Activated naive CD4-positive, alpha-beta T cell treated with anti-CD3 and anti-CD28 coated beads, Interleukin-2, amount 10 ng/mL, durations not matched to agents 7 days and 5 days (primary cell): ENCODE measurements around the gene RAB2B.
A peak's percentile ranks its signal among the peaks of the same experiment; 100 is the strongest.
"Not testable (repeated sequence)": the region's sequence is repeated elsewhere in the genome, so short reads cannot be mapped to it uniquely, and the experiment has no call there.

Source experiments
- CTCF ChIA-PET: fragments of 350-600 bp; sonication (Branson Sonifier 250); formaldehyde crosslinking; loops from one replicate; lab custom pipeline; 2021; ENCODE audit warnings: antibody characterized with exemption; lab: Charles Lee
- DNase-seq: peaks from one replicate; pipeline ENCODE4 v3.0.0-alpha.2; 2020
- H3K27ac Mint-ChIP-seq: one replicate; pipeline ENCODE4 v1.8.0; 2021; ENCODE audit warnings: mild to moderate bottlenecking, moderate library complexity, mixed read lengths
- H3K27me3 Mint-ChIP-seq: one replicate; pipeline ENCODE4 v1.8.0; 2021; ENCODE audit warnings: mild to moderate bottlenecking, mixed read lengths
- H3K36me3 Mint-ChIP-seq: one replicate; pipeline ENCODE4 v1.8.0; 2021; ENCODE audit warnings: mixed read lengths
- H3K4me1 Mint-ChIP-seq: one replicate; pipeline ENCODE4 v1.8.0; 2021; ENCODE audit warnings: mixed read lengths
- H3K4me3 Mint-ChIP-seq: one replicate; pipeline ENCODE4 v1.8.0; 2021; ENCODE audit warnings: mild to moderate bottlenecking, moderate library complexity, mixed read lengths
- H3K9me3 Mint-ChIP-seq: one replicate; pipeline ENCODE4 v1.8.0; 2021; ENCODE audit warnings: mixed read lengths

The RAB2B gene

DNA sequence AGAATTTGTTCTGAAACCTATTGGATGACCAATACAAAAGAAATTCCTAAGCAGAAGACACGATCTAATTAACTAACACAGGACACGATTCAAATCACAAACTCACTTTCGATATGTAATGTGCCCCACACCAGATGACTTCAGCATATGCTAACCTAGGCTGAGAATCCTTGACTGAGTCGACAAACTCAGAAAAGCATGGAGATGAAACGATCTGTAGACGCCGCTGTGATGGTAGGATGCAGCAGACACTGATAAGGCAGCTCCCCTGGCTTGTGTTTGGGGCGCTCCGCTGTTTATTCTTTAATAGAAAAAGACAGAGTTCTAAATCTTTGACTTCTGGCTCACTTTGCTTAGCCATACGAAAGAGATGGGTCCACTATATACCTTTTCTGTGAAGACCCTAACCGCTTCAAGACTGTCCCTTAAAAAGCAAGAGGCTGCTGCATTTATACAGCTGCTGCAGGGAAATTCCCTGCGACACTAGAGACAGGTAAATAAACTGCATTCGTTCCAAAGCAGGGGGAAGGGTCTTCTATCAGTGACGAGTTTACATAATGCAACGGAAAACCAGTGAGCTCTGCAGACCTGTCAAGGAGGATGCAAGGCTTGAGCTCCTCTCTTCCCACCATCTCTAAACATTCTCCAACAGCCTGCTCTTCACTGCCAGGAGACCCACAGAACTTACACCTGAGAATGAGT lies 21.8 kb downstream of the RAB2B start:
- CTCF ChIA-PET: interaction anchor here (0.6 to 2.5 kb wide), 7 partner anchors 10 to 44 kb away, joined by 3 to 17 read pairs (median 3); partner anchors contain the start of genes RAB2B and TOX4
- peak overlapping the region; percentile 99 for H3K27ac Mint-ChIP-seq
- H3K4me3 Mint-ChIP-seq: peak overlapping the region; percentile 93
- H3K27me3 Mint-ChIP-seq: no peaks in the 10 kb centered on the region
- peaks cover 46% of the 10 kb centered on the region for H3K4me1 Mint-ChIP-seq
- H3K9me3 Mint-ChIP-seq: no peaks in the 10 kb centered on the region
- peaks cover 29% of the 10 kb centered on the region for H3K36me3 Mint-ChIP-seq
- DNase-seq: peak; percentile 25

DNA sequence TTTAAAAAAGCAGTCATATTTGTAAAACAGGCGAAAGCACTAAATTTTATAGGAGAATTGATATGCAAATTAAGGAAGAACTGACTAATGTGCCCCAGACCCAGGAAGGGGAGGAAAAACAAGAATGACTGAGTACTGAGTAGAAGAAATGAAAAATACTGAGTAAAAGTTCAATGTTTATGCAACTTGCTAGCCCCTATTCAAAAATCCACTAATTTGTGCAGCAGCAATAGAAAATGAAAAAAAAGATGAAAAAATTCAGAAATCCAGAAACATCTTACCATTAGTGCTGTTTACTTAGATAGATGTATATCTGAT lies 26.9 kb downstream of the RAB2B start:
- peaks cover 50% of the 10 kb centered on the region for H3K4me1 Mint-ChIP-seq
- no peaks in the 10 kb centered on the region for H3K9me3 Mint-ChIP-seq
- no peak overlapping the region for H3K4me3 Mint-ChIP-seq
- CTCF ChIA-PET: interaction anchor here (0.7 to 1.0 kb wide), 3 partner anchors 14 to 28 kb away, joined by 3 to 5 read pairs (median 3); no protein-coding TSS in a partner anchor
- no peaks in the 10 kb centered on the region for H3K27me3 Mint-ChIP-seq
- DNase-seq: no peak
- no peak overlapping the region for H3K27ac Mint-ChIP-seq
- peaks cover 25% of the 10 kb centered on the region for H3K36me3 Mint-ChIP-seq

- H3K9me3 Mint-ChIP-seq, DNase-seq, H3K4me3 Mint-ChIP-seq, H3K36me3 Mint-ChIP-seq, H3K27me3 Mint-ChIP-seq, CTCF ChIA-PET, H3K4me1 Mint-ChIP-seq, H3K27ac Mint-ChIP-seq: not testable (repeated sequence)
Measured at GRCh38 chr14:21442657-21443056, 34.1 kb downstream of the RAB2B start.

- H3K36me3 Mint-ChIP-seq: peaks cover 4% of the 10 kb centered on the region
- no peak for DNase-seq
- CTCF ChIA-PET: no interaction called here
Measured at GRCh38 chr14:21440859-21441258, 35.9 kb downstream of the RAB2B start.

GRCh38 chr14:21437063-21437901 lies 39.5 kb downstream of the RAB2B start:
- peak; percentile 100 for DNase-seq
- no peaks in the 10 kb centered on the region for H3K27me3 Mint-ChIP-seq
- CTCF ChIA-PET: interaction anchor here (0.8 to 1.2 kb wide), 5 partner anchors 9 to 61 kb away, joined by 3 to 5 read pairs (median 4); partner anchors contain the start of genes CHD8, RAB2B and TOX4
- peaks cover 22% of the 10 kb centered on the region for H3K36me3 Mint-ChIP-seq
- H3K4me1 Mint-ChIP-seq: peaks cover 35% of the 10 kb centered on the region
- H3K9me3 Mint-ChIP-seq: no peaks in the 10 kb centered on the region
- peak overlapping the region; percentile 91 for H3K27ac Mint-ChIP-seq
- peak overlapping the region; percentile 79 for H3K4me3 Mint-ChIP-seq

More at GRCh38 chr14:21440859-21441258, 35.9 kb downstream of the RAB2B start:
- peaks cover 13% of the 10 kb centered on the region for H3K4me1 Mint-ChIP-seq
- no peaks in the 10 kb centered on the region for H3K27me3 Mint-ChIP-seq
- H3K27ac Mint-ChIP-seq: no peak overlapping the region
- H3K9me3 Mint-ChIP-seq: no peaks in the 10 kb centered on the region
- H3K4me3 Mint-ChIP-seq: no peak overlapping the region

GRCh38 chr14:21436567-21437062 lies 40.1 kb downstream of the RAB2B start:
- H3K27me3 Mint-ChIP-seq: no peaks in the 10 kb centered on the region
- no peaks in the 10 kb centered on the region for H3K9me3 Mint-ChIP-seq
- peaks cover 35% of the 10 kb centered on the region for H3K4me1 Mint-ChIP-seq
- no peak for DNase-seq
- H3K36me3 Mint-ChIP-seq: peaks cover 20% of the 10 kb centered on the region
- H3K4me3 Mint-ChIP-seq: peak overlapping the region; percentile 79
- CTCF ChIA-PET: interaction anchor here (1.0 kb wide), 2 partner anchors 10 to 40 kb away, joined by 3 to 5 read pairs; partner anchors contain the start of genes RAB2B and TOX4
- peak overlapping the region; percentile 91 for H3K27ac Mint-ChIP-seq

- CTCF ChIA-PET: interaction anchor here (0.6 to 0.8 kb wide), 2 partner anchors 30 to 102 kb away, joined by 3 to 5 read pairs; no protein-coding TSS in a partner anchor
- Mint-ChIP-seq H3K36me3 (peaks cover 57% of the 10 kb centered on the region), H3K27ac (peak overlapping the region; percentile 59), H3K9me3 (no peaks in the 10 kb centered on the region), H3K27me3 (no peaks in the 10 kb centered on the region), H3K4me3 (no peak overlapping the region), H3K4me1 (peaks cover 24% of the 10 kb centered on the region)
- no peak for DNase-seq
Measured at GRCh38 chr14:21431126-21431525, 45.6 kb downstream of the RAB2B start.

DNA sequence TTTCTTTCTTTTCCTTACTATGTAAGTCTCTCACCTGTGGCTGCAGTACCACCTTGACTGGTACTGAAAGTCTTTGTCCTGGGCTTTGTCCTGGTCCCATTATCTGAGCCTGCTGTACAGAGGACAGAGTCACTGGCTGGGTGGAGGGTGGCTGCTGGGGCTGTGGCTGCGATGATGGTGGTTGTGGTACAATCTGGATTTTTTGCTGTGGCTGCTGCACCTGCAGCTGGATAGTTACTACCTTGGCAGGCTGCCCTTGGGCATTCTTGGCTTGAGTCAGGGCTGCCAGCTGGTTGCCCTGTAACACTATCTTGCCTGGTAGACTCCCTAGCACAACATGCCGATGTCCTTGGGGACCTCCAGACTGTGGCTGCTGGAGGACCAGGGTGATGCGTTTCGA lies 47.8 kb downstream of the RAB2B start:
- Mint-ChIP-seq H3K4me3 (no peak overlapping the region), H3K27me3 (no peaks in the 10 kb centered on the region), H3K4me1 (peaks cover 4% of the 10 kb centered on the region), H3K9me3 (no peaks in the 10 kb centered on the region), H3K36me3 (peaks cover 60% of the 10 kb centered on the region), H3K27ac (no peak overlapping the region)
- DNase-seq: no peak
- CTCF ChIA-PET: no interaction called here

GRCh38 chr14:21426692-21427091 lies 50.1 kb downstream of the RAB2B start:
- no peaks in the 10 kb centered on the region for H3K27me3 Mint-ChIP-seq
- H3K4me3 Mint-ChIP-seq: no peak overlapping the region
- H3K36me3 Mint-ChIP-seq: peaks cover 65% of the 10 kb centered on the region
- no peaks in the 10 kb centered on the region for H3K4me1 Mint-ChIP-seq
- no peaks in the 10 kb centered on the region for H3K9me3 Mint-ChIP-seq
- H3K27ac Mint-ChIP-seq: no peak overlapping the region
- DNase-seq: no peak
- CTCF ChIA-PET: interaction anchor here (1.0 kb wide), 1 partner anchor 133 kb away, joined by 3 read pairs; no protein-coding TSS in a partner anchor

DNA sequence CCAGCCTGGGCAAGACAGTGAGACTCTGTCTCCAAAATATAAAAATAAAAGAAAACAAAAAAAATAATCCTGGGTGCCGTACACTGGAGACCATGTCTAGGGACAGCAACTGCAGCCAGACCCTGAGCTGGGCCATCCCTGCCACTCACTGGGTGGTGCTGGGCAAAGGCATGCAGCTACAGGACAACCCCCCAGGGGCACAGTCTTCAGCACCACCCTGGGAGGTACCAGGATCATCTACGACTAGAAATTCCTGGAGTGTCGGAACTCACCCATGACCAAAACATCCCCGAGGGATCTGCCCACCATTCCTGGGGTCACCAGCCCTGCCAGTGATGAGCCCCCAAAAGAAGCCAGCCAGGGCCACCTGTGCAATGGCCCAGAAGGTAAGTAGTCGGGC lies 57.2 kb downstream of the RAB2B start:
- Mint-ChIP-seq H3K4me1 (peaks cover 4% of the 10 kb centered on the region), H3K36me3 (peaks cover 51% of the 10 kb centered on the region)

DNA sequence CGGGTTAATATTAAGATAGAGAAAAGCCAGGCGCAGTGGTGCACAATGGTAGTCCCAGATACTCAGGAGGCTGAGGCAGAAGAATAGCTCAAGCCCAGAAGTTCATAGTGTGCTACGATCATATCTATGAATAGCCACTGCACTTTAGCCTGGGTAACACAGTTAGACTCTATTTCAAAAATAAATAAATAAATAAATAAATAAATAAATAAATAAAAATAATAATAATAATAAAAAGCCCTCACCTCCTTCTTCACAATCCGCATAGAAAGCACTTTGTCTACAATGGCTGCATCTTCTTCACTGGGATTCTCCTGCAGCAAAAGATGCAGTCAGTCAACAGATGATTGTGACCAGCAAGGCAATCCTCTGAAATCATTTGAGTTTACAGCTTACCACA lies 61.4 kb downstream of the RAB2B start:
- Mint-ChIP-seq H3K4me3 (no peak overlapping the region), H3K27ac (peak overlapping the region; percentile 16)
- CTCF ChIA-PET: interaction anchor here (0.7 to 1.4 kb wide), 3 partner anchors 9 to 112 kb away, joined by 3 to 5 read pairs (median 3); partner anchors contain the start of gene TOX4

More for the DNA sequence above, 57.2 kb downstream of the RAB2B start:
- DNase-seq: no peak
- CTCF ChIA-PET: interaction anchor here (1.0 kb wide), 1 partner anchor 32 kb away, joined by 3 read pairs; no protein-coding TSS in a partner anchor
- Mint-ChIP-seq H3K9me3 (no peaks in the 10 kb centered on the region), H3K4me3 (no peak overlapping the region), H3K27ac (no peak overlapping the region), H3K27me3 (no peaks in the 10 kb centered on the region)

DNA sequence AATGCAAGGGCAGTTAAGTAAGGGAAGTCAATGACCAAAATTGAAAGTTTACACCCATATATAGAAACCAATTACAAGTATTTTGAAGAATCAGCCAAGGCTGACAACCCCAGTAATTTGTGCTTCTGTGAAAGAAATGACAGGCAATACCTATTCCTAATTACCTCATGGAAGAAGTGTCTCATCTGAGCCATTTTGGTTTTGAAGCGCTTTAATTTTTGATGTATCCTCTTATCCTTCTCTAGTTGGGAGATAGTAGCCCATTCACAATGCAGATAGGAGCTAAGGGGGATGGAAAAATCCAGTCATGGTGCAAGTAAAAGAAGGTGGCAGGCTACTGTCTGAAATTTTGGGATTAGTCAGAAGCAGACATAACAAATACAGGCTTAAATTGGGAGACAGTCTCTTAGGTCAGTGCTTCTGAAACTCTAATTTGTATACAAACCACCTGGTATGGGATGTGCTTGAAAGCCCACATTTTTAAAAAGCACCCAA lies 62.6 kb downstream of the RAB2B start:
- peaks cover 65% of the 10 kb centered on the region for H3K36me3 Mint-ChIP-seq
- no peaks in the 10 kb centered on the region for H3K9me3 Mint-ChIP-seq
- H3K4me1 Mint-ChIP-seq: peaks cover 9% of the 10 kb centered on the region
- H3K27me3 Mint-ChIP-seq: no peaks in the 10 kb centered on the region
- no peak overlapping the region for H3K27ac Mint-ChIP-seq
- no peak for DNase-seq
- no peak overlapping the region for H3K4me3 Mint-ChIP-seq
- CTCF ChIA-PET: interaction anchor here (1.0 to 1.4 kb wide), 3 partner anchors 10 to 64 kb away, joined by 3 to 5 read pairs (median 3); partner anchors contain the start of gene TOX4

More for the DNA sequence above, 61.4 kb downstream of the RAB2B start:
- Mint-ChIP-seq H3K9me3 (no peaks in the 10 kb centered on the region), H3K4me1 (peaks cover 9% of the 10 kb centered on the region), H3K27me3 (no peaks in the 10 kb centered on the region), H3K36me3 (peaks cover 65% of the 10 kb centered on the region)
- DNase-seq: no peak
